ENCODE data around the gene AKAP4. TPM values are rescaled to one million over a fixed set of nuclear protein-coding genes. Genes with fewer than 3 reads are reported as not detected.

Gene AKAP4
- total and polyA plus RNA-seq, 9 of the 15 experiments (the other 6 are each of a cell fraction or from before 2014, with no cell fraction given) = 0.05 to 0.36 (median 0.13) TPM

- peak; percentile 97 for TF ChIP-seq PRDM10 (IDR thresholded peaks at IDR 0.05; ENCODE audit: partially characterized antibody)
- TF ChIP-seq BHLHE40 (IDR thresholded peaks at IDR 0.05; ENCODE audit: low read length) = peak; percentile 12; the same call in 1 of the 2 replicates
- TF ChIP-seq TFE3 (CRISPR knock-in tag; IDR thresholded peaks at IDR 0.05) = peak; percentile 42
- peak; percentile 54 for TF ChIP-seq L3MBTL2 (IDR thresholded peaks at IDR 0.05)
- TF ChIP-seq CUX1 (CRISPR knock-in tag; IDR thresholded peaks at IDR 0.05) = no peak
- TF ChIP-seq FOXK2 (conservative IDR thresholded peaks at IDR 0.05 in 1 of 2, IDR thresholded peaks at IDR 0.05 in 1 of 2; ENCODE audit: low read depth in 2 of 2) = no peak
- peak; percentile 83 to 99 (median 98) for TF ChIP-seq CTCF (IDR thresholded peaks at IDR 0.05 in 2 of 3, conservative IDR thresholded peaks at IDR 0.05 in 1 of 3; ENCODE audit: insufficient read depth in 2 of 3, low read depth in 1 of 3, low read length in 3 of 3)
- no peak for TF ChIP-seq ZNF224 (CRISPR knock-in tag; IDR thresholded peaks at IDR 0.05)
- peak; percentile 60; the same call in 1 of the 2 replicates for TF ChIP-seq TOE1 (IDR thresholded peaks at IDR 0.05; ENCODE audit: borderline replicate concordance)
- TF ChIP-seq TOE1 (CRISPR knock-in tag; IDR thresholded peaks at IDR 0.05; ENCODE audit: borderline replicate concordance, low read depth) = no peak
- peak; percentile 98 for TF ChIP-seq ZNF384 (IDR thresholded peaks at IDR 0.05; ENCODE audit: low read depth, low read length)
- no peak for TF ChIP-seq NCOR1 (IDR thresholded peaks at IDR 0.05)
Measured at GRCh38 chrX:50204364-50204899, 3.6 kb upstream of the AKAP4 start, which contains the start of gene CCNB3 (continued).

All from K562 (cell line).